Stimulated activated CD8-positive, alpha-beta memory T cell treated with anti-CD3 and anti-CD28 coated beads, Interleukin-7, amount 100 ng/mL, for 4 hours (primary cell): Measurements from ENCODE around the gene MTREX.

Experiments used
- DNase-seq, 2 donors: peaks; one replicate each; pipeline ENCODE4 v3.0.0-alpha.2; 2020; ENCODE audit warnings: low read depth in 2 of 2

Gene MTREX

GRCh38 chr5:55429221-55429612 lies 121.4 kb downstream of the MTREX start:
- no peak for DNase-seq

GRCh38 chr5:55429613-55430253 lies 121.9 kb downstream of the MTREX start:
- DNase-seq = no peak

- no peak for DNase-seq
Measured at GRCh38 chr5:55432549-55432948, 124.8 kb downstream of the MTREX start.

GRCh38 chr5:55437452-55437851 lies 129.7 kb downstream of the MTREX start:
- no peak for DNase-seq

- no peak for DNase-seq
Measured at GRCh38 chr5:55437859-55438206, 130.0 kb downstream of the MTREX start.

GRCh38 chr5:55438998-55439397 lies 131.2 kb downstream of the MTREX start:
- no peak for DNase-seq

GRCh38 chr5:55440188-55440646 lies 132.4 kb downstream of the MTREX start:
- DNase-seq = peak in 1 of 2 donors; percentile 16

- no peak for DNase-seq
Measured at GRCh38 chr5:55441107-55441771, 133.4 kb downstream of the MTREX start.

GRCh38 chr5:55441954-55442353 lies 134.2 kb downstream of the MTREX start:
- no peak for DNase-seq

- no peak for DNase-seq
Measured at GRCh38 chr5:55445791-55446190, 138.0 kb downstream of the MTREX start.

- no peak for DNase-seq
Measured at GRCh38 chr5:55446640-55447351, 139.0 kb downstream of the MTREX start.

- DNase-seq = no peak
Measured at GRCh38 chr5:55450050-55450765, 142.4 kb downstream of the MTREX start.

GRCh38 chr5:55451976-55452375 lies 144.2 kb downstream of the MTREX start:
- DNase-seq = no peak

- no peak for DNase-seq
Measured at GRCh38 chr5:55453211-55453610, 145.4 kb downstream of the MTREX start.

GRCh38 chr5:55454282-55454681 lies 146.5 kb downstream of the MTREX start:
- DNase-seq = no peak

- DNase-seq = no peak
Measured at GRCh38 chr5:55456216-55456895, 148.6 kb downstream of the MTREX start.

- no peak for DNase-seq
Measured at GRCh38 chr5:55459572-55459971, 151.8 kb downstream of the MTREX start.

GRCh38 chr5:55463613-55464012 lies 155.8 kb downstream of the MTREX start:
- DNase-seq = no peak

- no peak for DNase-seq
Measured at GRCh38 chr5:55467862-55468551, 160.2 kb downstream of the MTREX start.

GRCh38 chr5:55469839-55470238 lies 162.1 kb downstream of the MTREX start:
- DNase-seq = no peak

- no peak for DNase-seq
Measured at GRCh38 chr5:55470282-55470681, 162.5 kb downstream of the MTREX start.
